HepG2 (cell line): Measurements from ENCODE around the gene CHFR.

Source experiments
- ELK4 ChIP-seq: sonication (generic); formaldehyde crosslinking; IDR thresholded peaks from 2 replicates; pipeline ENCODE4 v1.9.0; 2021; ENCODE audit warnings: missing genetic modification reagents, borderline replicate concordance
- HHEX ChIP-seq: IDR thresholded peaks from 2 replicates; pipeline ENCODE4 v1.6.1; 2016; ENCODE audit warnings: control low read depth

- TF ChIP-seq HHEX (CRISPR knock-in tag), result no peak
- no peak for TF ChIP-seq ELK4 (CRISPR knock-in tag)
Observed at GRCh38 chr12:132804426-132804861, 83.0 kb downstream of the CHFR start.
